Stimulated activated CD4-positive, alpha-beta T cell treated with anti-CD3 and anti-CD28 coated beads, Interleukin-12 subunit alpha, Interleukin-12 subunit beta, amount 100 ng/mL, for 4 hours (primary cell): ENCODE data around the gene FAU.

Experiments
- DNase-seq: peaks from one replicate; pipeline ENCODE4 v3.0.0-alpha.2; 2020

Gene FAU

DNA sequence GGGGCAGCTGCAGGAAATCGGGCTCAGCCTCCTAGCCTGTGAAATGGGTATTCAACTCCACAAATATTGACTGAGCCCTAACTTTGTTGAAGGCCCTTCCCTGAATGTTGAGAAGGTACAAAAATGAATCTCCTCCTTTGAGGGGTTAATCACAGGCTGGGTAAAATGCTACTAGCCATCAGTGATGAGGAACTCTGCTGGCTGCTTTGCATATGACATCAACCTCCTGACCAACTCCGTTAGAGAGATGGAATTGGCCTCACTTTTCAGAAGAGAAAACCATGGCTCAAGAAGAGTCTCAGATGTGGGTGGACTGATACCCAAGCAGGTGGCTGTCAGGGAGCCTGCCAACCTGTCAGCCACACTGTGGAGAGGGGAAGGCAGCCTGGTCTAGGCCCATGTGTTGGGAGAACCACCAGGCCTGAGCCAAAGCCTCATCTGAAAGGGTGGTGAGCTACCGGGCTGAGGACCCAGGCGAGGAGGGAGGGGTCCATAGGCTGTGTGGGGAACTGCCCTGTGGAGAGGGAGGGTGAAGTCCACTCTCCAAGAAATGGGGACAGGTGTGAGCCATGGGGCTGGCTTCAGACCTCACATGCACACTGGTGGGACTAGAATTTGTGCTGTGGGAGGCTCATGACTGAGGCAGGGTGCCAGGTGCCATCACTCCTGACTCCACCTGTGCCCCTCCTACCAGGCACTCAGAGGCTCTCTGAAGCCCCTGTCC, 49.9 kb downstream of the FAU start:
- no peak for DNase-seq
